ENCODE results near the gene SMYD3. TPM values are rescaled to one million over a fixed set of nuclear protein-coding genes. Genes with fewer than 3 reads are reported as not detected.

SMYD3 gene
- total RNA-seq, 1 experiment from 2014 or later: 29.6 TPM

DNA sequence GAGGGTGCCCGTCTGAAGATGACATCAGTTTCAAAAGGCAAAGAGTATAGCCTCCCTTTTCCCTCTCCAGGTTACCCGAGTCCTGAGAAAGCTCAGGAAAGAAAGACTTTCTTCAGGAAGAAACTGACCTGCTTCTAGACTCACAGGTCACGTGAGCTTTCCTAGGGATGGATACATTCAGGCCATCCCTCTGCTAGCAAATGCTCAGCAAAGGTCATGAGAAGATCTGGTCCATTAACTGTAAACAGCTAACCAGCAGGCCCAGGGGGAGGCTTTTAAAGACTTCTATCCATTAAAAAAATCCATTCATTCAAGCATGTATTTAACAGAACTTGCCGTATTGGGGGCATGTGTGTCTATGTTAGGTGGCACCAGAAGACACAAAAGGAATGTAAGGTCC lies 746.8 kb downstream of the SMYD3 start:
- no peaks in the 10 kb centered on the region for H3K4me1 ChIP-seq (replicated peaks; ENCODE audit: insufficient read depth)
- H2AFZ ChIP-seq: no peak overlapping the region
- no peaks in the 10 kb centered on the region for H3K27me3 ChIP-seq (ENCODE audit: insufficient read depth, low read depth)
- TF ChIP-seq, protein P1, sequence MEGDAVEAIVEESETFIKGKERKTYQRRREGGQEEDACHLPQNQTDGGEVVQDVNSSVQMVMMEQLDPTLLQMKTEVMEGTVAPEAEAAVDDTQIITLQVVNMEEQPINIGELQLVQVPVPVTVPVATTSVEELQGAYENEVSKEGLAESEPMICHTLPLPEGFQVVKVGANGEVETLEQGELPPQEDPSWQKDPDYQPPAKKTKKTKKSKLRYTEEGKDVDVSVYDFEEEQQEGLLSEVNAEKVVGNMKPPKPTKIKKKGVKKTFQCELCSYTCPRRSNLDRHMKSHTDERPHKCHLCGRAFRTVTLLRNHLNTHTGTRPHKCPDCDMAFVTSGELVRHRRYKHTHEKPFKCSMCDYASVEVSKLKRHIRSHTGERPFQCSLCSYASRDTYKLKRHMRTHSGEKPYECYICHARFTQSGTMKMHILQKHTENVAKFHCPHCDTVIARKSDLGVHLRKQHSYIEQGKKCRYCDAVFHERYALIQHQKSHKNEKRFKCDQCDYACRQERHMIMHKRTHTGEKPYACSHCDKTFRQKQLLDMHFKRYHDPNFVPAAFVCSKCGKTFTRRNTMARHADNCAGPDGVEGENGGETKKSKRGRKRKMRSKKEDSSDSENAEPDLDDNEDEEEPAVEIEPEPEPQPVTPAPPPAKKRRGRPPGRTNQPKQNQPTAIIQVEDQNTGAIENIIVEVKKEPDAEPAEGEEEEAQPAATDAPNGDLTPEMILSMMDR (conservative IDR thresholded peaks at IDR 0.05): no peak
- no peak for TF ChIP-seq EZH2 (IDR thresholded peaks at IDR 0.05; ENCODE audit: low read depth)
- H3F3A ChIP-seq (ENCODE audit: insufficient read depth, low read depth): no peaks in the 10 kb centered on the region
- H4K20me1 ChIP-seq (ENCODE audit: insufficient read depth): no peaks in the 10 kb centered on the region
- no peaks in the 10 kb centered on the region for H3K9me2 ChIP-seq (ENCODE audit: insufficient read depth)
- H3K36me3 ChIP-seq (ENCODE audit: low read depth): no peaks in the 10 kb centered on the region
- no peak overlapping the region for H3K4me2 ChIP-seq
- H3K79me2 ChIP-seq (ENCODE audit: low read depth): no peaks in the 10 kb centered on the region
- H3K4me3 ChIP-seq: no peak overlapping the region
- no peak overlapping the region for H3K27ac ChIP-seq
- H3K9me3 ChIP-seq (ENCODE audit: insufficient read depth, low read depth): no peaks in the 10 kb centered on the region
- CTCF ChIA-PET: no interaction called here
- intact Hi-C loops (cut with micrococcal nuclease; ENCODE audit: unreplicated experiment): no loop called here
- BruUV-seq (replicated peaks): no TSS peak
- POLR2A ChIA-PET (ENCODE audit: unreplicated experiment): no interaction called here
- no peak for DNase-seq

DNA sequence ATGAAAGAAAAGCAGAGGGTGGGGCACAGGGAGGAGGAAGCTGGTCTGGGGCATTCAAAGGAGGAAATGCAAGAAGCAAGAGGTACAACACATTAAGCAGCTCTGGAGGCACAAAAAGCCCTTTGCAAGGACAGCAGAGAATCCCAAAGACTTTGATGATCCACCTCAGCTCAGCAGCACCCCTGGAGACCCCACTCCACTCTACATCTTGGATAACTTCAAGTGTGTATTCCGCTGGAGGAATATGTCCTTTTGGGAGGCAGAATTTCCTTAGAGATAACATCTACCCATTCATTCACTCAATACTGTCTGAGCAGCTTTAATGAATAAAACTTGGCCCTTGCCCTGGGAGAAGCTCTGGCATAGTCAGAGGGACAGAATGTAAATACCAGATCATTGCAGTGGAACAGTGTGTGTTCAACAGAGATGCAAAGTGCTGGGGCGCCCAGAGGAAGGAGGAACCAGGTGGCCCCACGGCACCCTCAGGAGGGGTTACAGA lies 752.6 kb downstream of the SMYD3 start:
- Histone ChIP-seq H3K27me3 (ENCODE audit: insufficient read depth, low read depth) (no peaks in the 10 kb centered on the region), H3K9me2 (ENCODE audit: insufficient read depth) (no peaks in the 10 kb centered on the region), H3F3A (ENCODE audit: insufficient read depth, low read depth) (no peaks in the 10 kb centered on the region), H3K9me3 (ENCODE audit: insufficient read depth, low read depth) (no peaks in the 10 kb centered on the region), H3K4me1 (replicated peaks; ENCODE audit: insufficient read depth) (no peaks in the 10 kb centered on the region), H3K27ac (no peak overlapping the region), H4K20me1 (ENCODE audit: insufficient read depth) (no peaks in the 10 kb centered on the region), H3K4me3 (no peak overlapping the region), H3K4me2 (no peak overlapping the region), H3K79me2 (ENCODE audit: low read depth) (no peaks in the 10 kb centered on the region), H2AFZ (no peak overlapping the region), H3K36me3 (ENCODE audit: low read depth) (no peaks in the 10 kb centered on the region)
- POLR2A ChIA-PET (ENCODE audit: unreplicated experiment): no interaction called here
- no peak for DNase-seq
- intact Hi-C loops (cut with micrococcal nuclease; ENCODE audit: unreplicated experiment): no loop called here
- BruUV-seq (replicated peaks): no TSS peak
- CTCF ChIA-PET: interaction anchor here (1.2 kb wide), 1 partner anchor 413 kb away, joined by 3 read pairs; no protein-coding TSS in a partner anchor
- TF ChIP-seq EZH2 (IDR thresholded peaks at IDR 0.05; ENCODE audit: low read depth): no peak
- TF ChIP-seq, protein P1 (conservative IDR thresholded peaks at IDR 0.05): no peak

DNA sequence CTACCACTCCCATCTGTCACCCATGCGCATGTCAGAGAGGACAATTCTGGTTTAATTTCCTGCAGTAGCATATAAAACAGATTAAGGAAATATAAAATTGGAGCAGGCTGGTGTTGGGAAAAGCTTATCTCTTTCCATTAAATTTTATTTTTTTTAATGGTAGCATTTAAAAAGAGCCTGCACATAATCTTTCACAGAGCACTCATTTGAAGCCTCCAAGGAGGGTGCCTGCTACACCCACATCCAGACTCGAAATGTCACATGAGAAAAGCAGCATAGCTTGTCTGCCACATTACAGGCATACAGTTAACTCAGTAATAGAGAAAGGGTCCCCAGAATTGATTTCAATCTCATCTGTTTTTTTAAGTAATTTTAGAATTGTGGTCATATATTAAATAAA lies 753.3 kb downstream of the SMYD3 start:
- intact Hi-C loops (cut with micrococcal nuclease; ENCODE audit: unreplicated experiment): no loop called here
- H3F3A ChIP-seq (ENCODE audit: insufficient read depth, low read depth): no peaks in the 10 kb centered on the region
- H3K27ac ChIP-seq: no peak overlapping the region
- no peak for DNase-seq
- no peaks in the 10 kb centered on the region for H3K4me1 ChIP-seq (replicated peaks; ENCODE audit: insufficient read depth)
- H4K20me1 ChIP-seq (ENCODE audit: insufficient read depth): no peaks in the 10 kb centered on the region
- no peaks in the 10 kb centered on the region for H3K79me2 ChIP-seq (ENCODE audit: low read depth)
- no peaks in the 10 kb centered on the region for H3K27me3 ChIP-seq (ENCODE audit: insufficient read depth, low read depth)
- no peaks in the 10 kb centered on the region for H3K36me3 ChIP-seq (ENCODE audit: low read depth)
- H3K4me3 ChIP-seq: no peak overlapping the region
- TF ChIP-seq EZH2 (IDR thresholded peaks at IDR 0.05; ENCODE audit: low read depth): no peak
- TF ChIP-seq, protein P1 (conservative IDR thresholded peaks at IDR 0.05): no peak
- no peaks in the 10 kb centered on the region; the same call in 1 of the 2 replicates for H3K9me2 ChIP-seq (ENCODE audit: insufficient read depth)
- H2AFZ ChIP-seq: no peak overlapping the region
- BruUV-seq (replicated peaks): no TSS peak
- POLR2A ChIA-PET (ENCODE audit: unreplicated experiment): interaction anchor here (0.6 kb wide), 1 partner anchor 22 kb away, joined by 3 read pairs; no protein-coding TSS in a partner anchor
- CTCF ChIA-PET: interaction anchor here (1.2 kb wide), 1 partner anchor 412 kb away, joined by 3 read pairs; no protein-coding TSS in a partner anchor
- no peak overlapping the region for H3K4me2 ChIP-seq
- no peaks in the 10 kb centered on the region for H3K9me3 ChIP-seq (ENCODE audit: insufficient read depth, low read depth)
